Testis (tissue), 3 donors: ENCODE results near the gene COL25A1. TPM values are rescaled to one million over a fixed set of nuclear protein-coding genes. Genes with fewer than 3 reads are reported as not detected.

Experiments
- DNase-seq: peaks from one replicate; pipeline ENCODE4 v3.0.0-alpha.2; 2019
- H3K27ac ChIP-seq, 2 donors: fragments of 200-600 bp; sonication (generic); one replicate each; pipeline ENCODE4 v1.5.1; 2019
- H3K27me3 ChIP-seq: fragments of 200-600 bp; sonication (generic); one replicate; pipeline ENCODE4 v1.5.1; 2019
- H3K36me3 ChIP-seq: fragments of 200-600 bp; sonication (generic); one replicate; pipeline ENCODE4 v1.5.1; 2017; ENCODE audit warnings: low read depth; ENCODE audit errors: missing control alignments
- H3K4me1 ChIP-seq: fragments of 200-600 bp; sonication (generic); one replicate; pipeline ENCODE4 v1.5.1; 2019
- H3K4me3 ChIP-seq, 2 donors: fragments of 200-600 bp; sonication (generic); one replicate each; pipeline ENCODE4 v1.5.1; 2017 to 2019
- H3K9me3 ChIP-seq: fragments of 200-600 bp; sonication (generic); one replicate; pipeline ENCODE4 v1.5.1; 2017
- POLR2A ChIP-seq: fragments of 450-650 bp; IDR thresholded peaks from one replicate; pipeline ENCODE4 v1.6.1; 2017; ENCODE audit warnings: antibody characterized with exemption, mild to moderate bottlenecking, moderate library complexity
- WGBS, 2 donors: methylation state at CpG; one replicate each; pipeline ENCODE4 v1.1.5; 2018; 5-methylcytosine and 5-hydroxymethylcytosine counted together
- intact Hi-C: fragments of 100-400 bp; cut with DNase I; formaldehyde crosslinking; loops from one replicate; pipeline ENCODE4 v1.15.1; 2023; ENCODE audit warnings: low total_unique reads
- polyA plus RNA-seq: library from polyadenylated mRNA; stranded (reverse); fragments of 350-450 nt; fragmentation: Illumina TruSeq; extraction: RNeasy Lipid Tissue Mini Kit (QIAGEN cat#74804); gene quantifications from one replicate; pipeline ENCODE4 v1.2.3, GENCODE V29; 2014; ENCODE audit warnings: low read depth, low replicate concordance; ENCODE audit not compliant: insufficient read depth
- total RNA-seq, 2 donors: library from RNA; depleted of rRNA; stranded (reverse); fragments of >200 nt; gene quantifications; one replicate each; pipeline ENCODE4 v1.2.3, GENCODE V29; 2016
- TF ChIP-seq, protein P1 (sequence below), 3 experiments: fragments of 450-650 bp in 2 of 3; fragments of 200-600 bp in 1 of 3; sonication (generic) in 1 of 3; IDR thresholded peaks; one replicate each; pipeline ENCODE4 v1.5.1; 2016 to 2019; ENCODE audit warnings: antibody characterized with exemption in 3 of 3, mild to moderate bottlenecking in 2 of 3, moderate library complexity in 1 of 3

Gene COL25A1
- total and polyA plus RNA-seq, 3 donors from 2014 or later, result 11.7 to 19.2 (median 17.2) TPM

- 86 to 94% methylated on average over 2 of the region's 2 CpGs for WGBS, 2 donors
- H3K27ac ChIP-seq, result no peak overlapping the region
- no peaks in the 10 kb centered on the region for H3K36me3 ChIP-seq
- no peak overlapping the region for H3K4me3 ChIP-seq
- H3K4me1 ChIP-seq, result no peaks in the 10 kb centered on the region
- no peak for DNase-seq
- no peaks in the 10 kb centered on the region for H3K27me3 ChIP-seq
- TF ChIP-seq, protein P1, sequence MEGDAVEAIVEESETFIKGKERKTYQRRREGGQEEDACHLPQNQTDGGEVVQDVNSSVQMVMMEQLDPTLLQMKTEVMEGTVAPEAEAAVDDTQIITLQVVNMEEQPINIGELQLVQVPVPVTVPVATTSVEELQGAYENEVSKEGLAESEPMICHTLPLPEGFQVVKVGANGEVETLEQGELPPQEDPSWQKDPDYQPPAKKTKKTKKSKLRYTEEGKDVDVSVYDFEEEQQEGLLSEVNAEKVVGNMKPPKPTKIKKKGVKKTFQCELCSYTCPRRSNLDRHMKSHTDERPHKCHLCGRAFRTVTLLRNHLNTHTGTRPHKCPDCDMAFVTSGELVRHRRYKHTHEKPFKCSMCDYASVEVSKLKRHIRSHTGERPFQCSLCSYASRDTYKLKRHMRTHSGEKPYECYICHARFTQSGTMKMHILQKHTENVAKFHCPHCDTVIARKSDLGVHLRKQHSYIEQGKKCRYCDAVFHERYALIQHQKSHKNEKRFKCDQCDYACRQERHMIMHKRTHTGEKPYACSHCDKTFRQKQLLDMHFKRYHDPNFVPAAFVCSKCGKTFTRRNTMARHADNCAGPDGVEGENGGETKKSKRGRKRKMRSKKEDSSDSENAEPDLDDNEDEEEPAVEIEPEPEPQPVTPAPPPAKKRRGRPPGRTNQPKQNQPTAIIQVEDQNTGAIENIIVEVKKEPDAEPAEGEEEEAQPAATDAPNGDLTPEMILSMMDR (IDR thresholded peaks at IDR 0.05), result no peak
- TF ChIP-seq POLR2A, result no peak
- H3K9me3 ChIP-seq, result no peaks in the 10 kb centered on the region
- intact Hi-C loops, result no loop called here
Measured at GRCh38 chr4:109157205-109157604, 145.3 kb downstream of the COL25A1 start.

- Histone ChIP-seq H3K27me3 (no peaks in the 10 kb centered on the region), H3K36me3 (no peaks in the 10 kb centered on the region), H3K4me1 (no peaks in the 10 kb centered on the region), H3K9me3 (no peaks in the 10 kb centered on the region), H3K27ac (no peak overlapping the region), H3K4me3 (no peak overlapping the region)
- no peak for DNase-seq
- intact Hi-C loops, result no loop called here
- no peak for TF ChIP-seq POLR2A
- TF ChIP-seq, protein P1 (IDR thresholded peaks at IDR 0.05), result no peak
- WGBS, 2 donors, result 67 to 70% methylated on average over 2 of the region's 2 CpGs
Measured at GRCh38 chr4:109156356-109156755, 146.1 kb downstream of the COL25A1 start.

- no peaks in the 10 kb centered on the region for H3K36me3 ChIP-seq
- no peaks in the 10 kb centered on the region for H3K27me3 ChIP-seq
- no peaks in the 10 kb centered on the region for H3K9me3 ChIP-seq
- no peak overlapping the region for H3K4me3 ChIP-seq
- TF ChIP-seq POLR2A, result no peak
- TF ChIP-seq, protein P1 (IDR thresholded peaks at IDR 0.05), result no peak
- no peak for DNase-seq
- 75 to 81% methylated on average over 4 of the region's 4 CpGs for WGBS, 2 donors
- no peaks in the 10 kb centered on the region for H3K4me1 ChIP-seq
- intact Hi-C loops, result no loop called here
- no peak overlapping the region for H3K27ac ChIP-seq
Measured at GRCh38 chr4:109155682-109156283, 146.7 kb downstream of the COL25A1 start.

- no peak overlapping the region for H3K27ac ChIP-seq
- TF ChIP-seq, protein P1 (IDR thresholded peaks at IDR 0.05), result no peak
- no peak for TF ChIP-seq POLR2A
- H3K9me3 ChIP-seq, result no peaks in the 10 kb centered on the region
- H3K4me1 ChIP-seq, result no peaks in the 10 kb centered on the region
- H3K4me3 ChIP-seq, result no peak overlapping the region
- DNase-seq, result no peak
- intact Hi-C loops, result no loop called here
- WGBS, 2 donors, result 68 to 69% methylated on average over 2 of the region's 2 CpGs
- H3K36me3 ChIP-seq, result no peaks in the 10 kb centered on the region
- H3K27me3 ChIP-seq, result no peaks in the 10 kb centered on the region
Measured at GRCh38 chr4:109155084-109155483, 147.4 kb downstream of the COL25A1 start.

GRCh38 chr4:109154424-109154823, 148.0 kb downstream of the COL25A1 start:
- no peaks in the 10 kb centered on the region for H3K4me1 ChIP-seq
- H3K36me3 ChIP-seq, result no peaks in the 10 kb centered on the region
- no peaks in the 10 kb centered on the region for H3K27me3 ChIP-seq
- intact Hi-C loops, result no loop called here
- no peak overlapping the region for H3K27ac ChIP-seq
- TF ChIP-seq POLR2A, result no peak
- TF ChIP-seq, protein P1 (IDR thresholded peaks at IDR 0.05), result no peak
- no peak for DNase-seq
- H3K9me3 ChIP-seq, result no peaks in the 10 kb centered on the region
- H3K4me3 ChIP-seq, result no peak overlapping the region
- WGBS, 2 donors, result 66 to 70% methylated on average over 4 of the region's 4 CpGs
